ENCODE results near the gene RAMP3.

RAMP3 gene

DNA sequence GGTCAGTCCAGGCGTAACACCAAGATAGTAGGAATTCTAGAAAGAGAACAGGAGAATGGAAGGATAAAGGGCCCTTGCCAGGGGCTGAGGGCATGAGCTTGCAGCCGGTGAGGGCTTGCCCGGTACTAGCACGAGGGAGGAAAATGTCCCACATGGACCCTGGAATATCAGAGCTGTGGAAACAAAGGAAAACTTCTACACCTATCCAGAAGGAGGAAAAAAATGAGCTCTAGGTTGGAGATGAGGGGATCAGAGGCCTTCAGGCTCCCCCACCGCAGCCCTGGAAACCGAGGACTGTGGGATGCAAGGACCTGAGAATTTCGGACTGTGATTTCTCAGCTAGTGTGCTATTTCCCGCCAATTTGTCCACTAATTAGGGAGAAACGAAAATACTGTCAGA, 22.1 kb downstream of the RAMP3 start:
- no peak for DNase-seq (ENCODE audit: low read depth in 2 of 2)

GRCh38 chr7:45180084-45180986, 22.7 kb downstream of the RAMP3 start:
- DNase-seq (ENCODE audit: low read depth in 2 of 2), result no peak

GRCh38 chr7:45181286-45181960, 23.8 kb downstream of the RAMP3 start:
- no peak for DNase-seq (ENCODE audit: low read depth in 2 of 2)

GRCh38 chr7:45181991-45182855, 24.6 kb downstream of the RAMP3 start:
- no peak for DNase-seq (ENCODE audit: low read depth in 2 of 2)

- no peak for DNase-seq (ENCODE audit: low read depth in 2 of 2)
Measured at GRCh38 chr7:45182856-45183710, 25.5 kb downstream of the RAMP3 start.

DNA sequence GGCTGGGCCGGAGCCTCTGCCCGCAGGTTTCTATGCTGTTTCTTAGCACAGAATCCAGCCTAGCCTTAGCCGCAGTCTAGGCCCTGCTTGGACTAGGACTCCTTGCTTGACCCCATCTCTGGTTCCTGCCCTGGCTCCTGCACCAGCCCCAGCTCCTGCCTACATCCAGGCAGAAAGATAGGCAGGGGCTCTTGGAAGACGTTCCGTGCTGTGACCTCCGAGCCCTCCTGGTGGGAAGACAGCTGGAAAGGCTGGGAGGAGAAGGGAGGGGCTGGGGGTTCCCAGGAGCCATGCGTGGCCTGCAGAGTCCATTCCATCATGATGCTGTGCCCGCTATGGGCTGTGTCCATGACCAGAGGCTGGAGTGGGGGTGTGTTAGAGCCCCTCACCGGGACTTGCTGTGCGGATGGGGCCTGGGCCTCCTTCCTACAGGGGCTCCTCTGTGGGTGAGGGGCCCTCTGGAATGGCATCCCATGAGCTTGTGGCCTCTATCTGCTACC, 26.2 kb downstream of the RAMP3 start:
- no peak for DNase-seq (ENCODE audit: low read depth in 2 of 2)

DNA sequence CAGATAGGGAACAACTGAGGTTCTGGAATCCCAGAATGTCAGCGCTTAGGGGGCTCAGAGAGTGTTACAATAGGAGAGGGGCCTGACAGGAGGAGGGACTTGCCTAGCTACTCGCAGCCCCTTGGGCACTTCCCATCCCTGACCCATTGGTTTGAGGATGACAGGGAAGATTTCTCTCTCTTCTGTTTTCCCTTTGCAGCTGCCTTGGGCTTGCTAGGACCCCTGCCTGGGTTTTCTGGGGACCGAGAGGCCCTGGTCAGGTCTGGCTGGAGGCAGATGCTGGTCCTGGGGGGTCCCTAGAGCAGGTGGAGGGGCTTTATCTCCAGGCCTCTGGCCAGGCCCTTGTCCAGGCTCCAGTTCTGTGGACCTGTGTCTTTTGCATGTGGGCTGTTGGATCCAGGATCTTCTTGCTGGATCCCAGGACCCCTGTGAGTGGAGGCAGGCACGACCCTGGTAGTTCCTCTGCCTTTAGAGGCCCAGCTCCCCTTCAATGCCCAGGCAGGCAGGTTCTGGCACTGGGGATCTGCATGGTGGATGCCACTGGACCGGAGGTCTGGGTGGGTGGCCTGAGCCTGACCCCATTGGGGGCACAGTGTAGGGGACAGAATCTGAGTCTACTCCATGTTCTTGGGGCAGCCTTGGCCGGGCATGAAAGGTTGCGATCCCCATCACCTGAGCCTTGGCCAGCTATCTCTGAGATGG, 26.9 kb downstream of the RAMP3 start:
- DNase-seq (ENCODE audit: low read depth in 2 of 2), result no peak

GRCh38 chr7:45185028-45185863, 27.7 kb downstream of the RAMP3 start:
- DNase-seq (ENCODE audit: low read depth in 2 of 2), result no peak

GRCh38 chr7:45185864-45186250, 28.3 kb downstream of the RAMP3 start:
- no peak for DNase-seq (ENCODE audit: low read depth in 2 of 2)

DNA sequence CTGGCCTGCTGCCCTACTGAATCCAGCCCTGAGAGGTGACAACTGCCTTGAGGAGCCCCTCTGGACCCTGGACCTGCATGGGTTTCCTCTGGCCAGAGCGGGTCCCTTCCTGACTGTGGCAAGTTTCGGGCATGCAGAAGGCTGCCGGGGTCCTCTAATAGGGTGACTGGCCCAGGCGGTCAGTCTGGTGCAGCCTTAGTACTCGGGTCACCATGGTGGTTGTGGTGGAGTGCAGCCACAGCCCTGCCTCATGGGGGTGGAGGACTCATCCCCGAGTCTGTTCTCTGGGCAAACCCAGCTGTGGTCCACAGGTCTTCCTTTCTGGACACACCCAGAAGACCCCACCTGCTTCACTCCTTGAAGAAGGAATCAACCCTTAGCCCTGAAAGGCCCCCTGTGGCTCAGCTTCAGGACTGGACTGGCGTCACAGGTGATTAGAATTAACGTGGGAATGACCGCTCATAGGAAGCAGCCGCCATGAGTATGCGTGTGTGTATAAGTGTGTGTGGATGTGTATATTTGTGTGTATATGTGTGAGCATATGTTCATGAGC, 28.7 kb downstream of the RAMP3 start:
- DNase-seq (ENCODE audit: low read depth in 2 of 2), result no peak

DNA sequence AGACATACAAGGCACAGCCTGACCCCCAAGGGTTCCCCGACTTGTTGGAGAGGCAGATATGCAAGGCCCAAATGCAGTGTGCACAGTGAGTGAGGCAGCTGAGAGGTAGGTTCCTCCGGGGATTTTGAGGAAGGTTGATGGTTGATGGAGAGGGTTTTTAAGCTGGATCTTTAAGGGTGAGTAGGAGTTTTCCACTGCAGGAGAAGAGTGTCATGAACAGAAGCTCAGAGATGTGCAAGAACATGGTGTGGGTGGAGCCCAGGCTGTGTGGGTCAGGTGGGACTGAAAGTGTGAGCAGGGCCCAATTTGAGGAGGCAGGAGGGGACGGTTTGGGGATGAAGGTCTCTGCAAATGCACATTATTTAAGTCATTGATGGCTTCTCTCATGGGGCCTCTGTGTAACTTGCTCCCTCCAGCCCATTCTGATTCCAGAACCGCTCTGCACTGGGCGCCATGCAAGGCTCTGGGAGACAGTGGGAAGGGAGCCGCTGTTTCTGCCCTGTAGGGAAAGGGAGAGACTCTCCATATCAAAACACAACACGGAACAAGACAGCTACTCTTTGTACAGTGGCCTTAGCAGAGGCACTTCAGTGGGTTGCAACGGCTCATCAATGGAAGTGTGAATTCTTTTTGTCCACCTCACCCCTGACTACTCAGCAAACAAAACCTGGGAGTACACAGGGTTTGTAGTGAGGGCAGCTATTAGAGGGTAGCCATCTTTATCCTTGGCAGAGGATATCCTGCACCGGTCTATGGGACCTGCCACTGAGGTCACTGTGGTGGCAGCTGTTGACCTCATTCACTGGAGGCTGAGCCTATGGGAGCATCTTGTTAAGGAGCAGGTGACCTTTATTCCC, 29.7 kb downstream of the RAMP3 start:
- DNase-seq (ENCODE audit: low read depth in 2 of 2), result no peak

DNA sequence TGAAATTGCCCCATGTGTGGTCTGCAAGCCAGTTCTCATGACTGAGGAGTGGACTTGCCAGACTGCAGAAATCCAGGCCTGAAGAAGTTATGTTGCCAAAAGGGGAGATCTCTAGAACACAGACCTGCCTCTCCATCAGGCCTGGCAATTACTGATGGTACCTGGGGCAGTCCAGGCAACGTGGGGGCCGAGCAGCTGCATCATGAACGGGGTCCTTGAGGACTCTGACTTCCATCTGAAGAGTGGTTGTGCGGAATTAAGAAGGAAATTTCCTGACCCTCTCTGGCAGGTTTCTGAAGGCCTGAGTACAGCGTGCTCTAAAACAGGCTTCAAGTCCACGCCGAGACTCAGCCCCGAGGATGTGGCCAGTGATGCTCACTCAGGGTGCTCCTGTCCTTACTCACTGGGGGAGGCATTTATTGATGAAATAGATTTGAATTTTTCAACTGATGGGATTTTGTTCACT, 30.4 kb downstream of the RAMP3 start:
- no peak for DNase-seq (ENCODE audit: low read depth in 2 of 2)

DNA sequence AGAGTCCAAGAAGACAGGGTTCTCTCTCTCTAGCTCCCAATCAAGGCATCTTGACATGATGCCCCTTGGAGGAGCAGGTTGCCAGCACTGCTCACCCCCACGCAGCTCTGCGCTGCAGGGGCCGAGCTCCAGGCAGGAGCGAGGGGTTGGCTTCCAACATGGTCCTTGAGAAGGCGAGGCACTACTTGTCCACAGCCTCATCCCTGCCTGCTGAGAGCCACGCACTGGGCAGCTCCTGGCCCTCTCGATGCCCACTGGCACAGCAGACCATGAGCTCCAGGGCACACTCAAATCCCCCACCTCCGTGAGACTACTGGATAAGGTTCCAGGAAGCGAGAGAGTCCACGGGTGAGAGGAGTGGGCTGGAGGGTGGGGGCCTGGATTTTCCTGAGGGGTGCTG, 31.1 kb downstream of the RAMP3 start:
- no peak for DNase-seq (ENCODE audit: low read depth in 2 of 2)

- DNase-seq (ENCODE audit: low read depth in 2 of 2), result no peak
Measured at GRCh38 chr7:45189151-45189970, 31.8 kb downstream of the RAMP3 start.

GRCh38 chr7:45190406-45191165, 33.0 kb downstream of the RAMP3 start:
- DNase-seq (ENCODE audit: low read depth in 2 of 2), result no peak

GRCh38 chr7:45191396-45191795, 33.8 kb downstream of the RAMP3 start:
- no peak for DNase-seq (ENCODE audit: low read depth in 2 of 2)

Data from stimulated activated CD8-positive, alpha-beta memory T cell treated with anti-CD3 and anti-CD28 coated beads, Interleukin-15, amount 100 ng/mL, for 4 hours (primary cell).